ENCODE results near the gene ASB16.
"Not testable (repeated sequence)": the region's sequence is repeated elsewhere in the genome, so short reads cannot be mapped to it uniquely, and the experiment has no call there.

The ASB16 gene, protein sequence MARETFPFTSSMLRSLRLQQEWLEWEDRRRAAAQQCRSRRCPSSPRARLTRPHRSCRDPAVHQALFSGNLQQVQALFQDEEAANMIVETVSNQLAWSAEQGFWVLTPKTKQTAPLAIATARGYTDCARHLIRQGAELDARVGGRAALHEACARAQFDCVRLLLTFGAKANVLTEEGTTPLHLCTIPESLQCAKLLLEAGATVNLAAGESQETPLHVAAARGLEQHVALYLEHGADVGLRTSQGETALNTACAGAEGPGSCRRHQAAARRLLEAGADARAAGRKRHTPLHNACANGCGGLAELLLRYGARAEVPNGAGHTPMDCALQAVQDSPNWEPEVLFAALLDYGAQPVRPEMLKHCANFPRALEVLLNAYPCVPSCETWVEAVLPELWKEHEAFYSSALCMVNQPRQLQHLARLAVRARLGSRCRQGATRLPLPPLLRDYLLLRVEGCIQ

DNA sequence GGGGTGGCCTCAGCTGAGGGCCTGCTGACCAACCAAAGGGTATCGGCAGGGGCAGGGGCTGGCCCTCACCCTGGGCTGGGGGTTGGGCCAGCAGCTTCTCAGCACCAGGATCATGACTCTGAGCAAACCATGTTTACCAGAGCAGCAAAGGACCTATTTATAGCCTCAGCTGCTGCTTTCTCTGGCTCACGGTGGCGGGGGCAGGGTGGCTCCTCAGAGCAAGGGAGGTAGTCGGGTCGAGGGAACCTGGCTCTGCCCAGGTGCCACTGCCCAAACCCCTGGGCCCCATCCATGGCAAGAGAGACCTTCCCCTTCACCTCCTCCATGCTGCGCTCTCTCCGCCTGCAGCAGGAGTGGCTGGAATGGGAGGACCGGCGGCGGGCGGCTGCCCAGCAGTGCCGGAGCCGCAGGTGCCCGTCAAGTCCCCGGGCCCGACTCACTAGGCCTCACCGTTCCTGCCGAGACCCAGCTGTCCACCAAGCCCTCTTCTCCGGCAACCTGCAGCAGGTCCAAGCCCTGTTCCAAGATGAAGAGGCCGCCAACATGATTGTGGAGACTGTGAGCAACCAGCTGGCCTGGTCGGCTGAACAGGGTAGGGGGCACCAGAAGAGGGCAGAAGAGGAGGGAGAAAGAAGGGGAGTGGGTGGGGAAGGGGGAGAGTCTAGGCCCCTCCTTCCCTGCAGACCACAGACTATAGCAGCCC lies at the start of gene ASB16:
TSS of gene ASB16 (plus strand) at position 206 of the 703 bp plus-strand sequence. CDS start at position 292, 86 bp downstream.
- DNase-seq: no peak

DNA sequence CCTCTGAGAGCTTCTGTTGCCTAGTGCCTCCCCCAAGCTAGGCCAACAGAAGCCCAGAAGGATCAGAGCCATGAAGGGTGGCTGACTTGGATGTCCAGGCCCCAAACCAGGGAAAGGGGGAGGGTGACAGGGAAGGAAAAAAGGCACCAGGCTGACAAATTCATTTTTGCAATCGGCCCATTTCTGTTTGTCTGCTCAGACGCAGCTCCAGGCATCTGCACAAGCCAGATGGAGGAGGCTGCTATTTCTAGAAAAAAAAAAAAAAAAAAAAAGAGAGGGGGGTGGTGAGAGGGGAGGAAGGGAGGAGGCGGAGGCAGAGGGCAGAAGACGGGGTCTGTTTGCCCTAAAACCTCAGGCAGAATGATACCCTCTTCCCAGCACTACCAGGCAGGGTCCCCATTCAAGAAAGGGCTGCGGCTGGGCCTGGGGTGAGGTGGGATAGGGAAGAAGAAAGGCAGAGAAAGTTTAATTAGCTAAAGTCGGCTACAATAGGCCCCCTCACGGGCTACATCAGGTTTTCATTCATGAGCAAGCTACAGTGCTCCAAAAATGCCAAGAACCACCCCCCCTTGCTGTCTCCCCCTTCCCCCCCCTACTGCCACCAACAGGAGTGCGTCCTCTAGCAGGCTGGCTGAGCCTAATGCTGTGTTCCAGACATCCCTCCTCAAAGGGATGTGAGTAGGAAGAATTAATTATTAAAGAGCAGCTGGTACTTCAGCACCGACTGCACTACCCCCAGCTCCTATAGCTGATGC lies 49.5 kb upstream of the ASB16 start:
- DNase-seq: no peak

DNA sequence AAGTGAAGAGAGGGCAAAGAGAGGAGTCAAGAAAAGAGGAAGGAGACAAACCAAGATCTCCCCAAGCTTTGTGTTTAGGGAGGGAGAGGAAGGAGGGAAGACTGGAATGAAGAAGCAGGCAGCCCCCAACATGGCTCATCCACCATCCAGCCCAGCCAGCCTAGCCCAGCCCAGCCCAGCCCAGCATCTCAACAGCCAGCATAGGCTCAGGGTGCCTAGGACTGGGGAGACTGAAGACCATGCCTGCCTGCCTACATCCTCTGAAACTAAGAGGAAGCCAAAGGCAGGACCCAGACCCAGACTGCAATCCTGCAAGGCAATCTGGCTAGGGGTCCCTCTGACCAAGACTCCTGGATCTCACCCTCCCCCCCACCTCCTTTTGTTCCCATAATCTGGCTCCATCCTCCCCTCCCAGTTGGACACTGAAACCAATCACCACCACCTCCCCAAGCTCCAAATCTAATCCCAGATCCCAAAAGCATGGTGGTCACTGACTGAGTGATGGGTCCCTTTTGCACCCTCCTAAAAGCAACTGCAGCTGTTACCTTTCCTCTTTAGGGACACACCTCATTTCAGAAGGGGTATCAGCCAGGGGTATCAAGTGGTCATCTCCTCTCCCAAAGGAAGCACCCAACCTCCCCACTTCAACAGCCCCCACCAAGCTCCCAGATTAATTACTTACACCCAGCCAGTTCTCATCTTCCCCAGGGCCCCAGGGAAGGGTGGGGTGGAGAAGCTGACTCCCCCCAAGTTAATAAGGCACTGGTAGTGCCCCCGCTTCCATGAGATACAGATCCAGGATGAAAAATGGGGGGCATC lies 48.3 kb upstream of the ASB16 start:
- no peak for DNase-seq

DNA sequence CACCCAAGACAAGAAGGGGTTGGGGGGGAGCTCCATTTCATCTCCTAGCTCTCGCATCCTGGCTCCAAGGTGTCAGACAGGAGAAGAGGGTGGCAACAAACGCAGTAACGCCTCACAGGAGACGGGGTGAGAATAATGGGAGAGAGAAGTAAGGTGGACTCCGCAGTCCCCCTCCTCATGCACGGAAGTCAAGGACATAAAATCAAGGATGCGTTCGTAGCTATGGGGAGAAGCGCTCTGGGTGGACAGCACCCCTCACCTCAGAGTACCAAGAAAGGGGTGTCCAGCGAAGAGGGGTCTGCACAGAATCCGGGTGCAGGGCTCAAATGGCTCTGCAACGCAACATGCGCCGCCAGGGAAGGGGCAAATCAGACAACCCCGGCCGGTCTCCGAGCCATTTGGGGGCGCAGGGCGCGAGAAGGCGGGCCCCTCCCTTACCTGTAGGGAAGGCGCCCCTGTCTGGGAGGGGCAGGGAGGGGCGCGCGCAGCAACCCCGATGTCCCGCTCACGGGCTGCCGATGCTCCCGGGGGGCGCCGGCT lies 47.6 kb upstream of the ASB16 start:
- DNase-seq: peak in 1 of 2 donors; percentile 32

DNA sequence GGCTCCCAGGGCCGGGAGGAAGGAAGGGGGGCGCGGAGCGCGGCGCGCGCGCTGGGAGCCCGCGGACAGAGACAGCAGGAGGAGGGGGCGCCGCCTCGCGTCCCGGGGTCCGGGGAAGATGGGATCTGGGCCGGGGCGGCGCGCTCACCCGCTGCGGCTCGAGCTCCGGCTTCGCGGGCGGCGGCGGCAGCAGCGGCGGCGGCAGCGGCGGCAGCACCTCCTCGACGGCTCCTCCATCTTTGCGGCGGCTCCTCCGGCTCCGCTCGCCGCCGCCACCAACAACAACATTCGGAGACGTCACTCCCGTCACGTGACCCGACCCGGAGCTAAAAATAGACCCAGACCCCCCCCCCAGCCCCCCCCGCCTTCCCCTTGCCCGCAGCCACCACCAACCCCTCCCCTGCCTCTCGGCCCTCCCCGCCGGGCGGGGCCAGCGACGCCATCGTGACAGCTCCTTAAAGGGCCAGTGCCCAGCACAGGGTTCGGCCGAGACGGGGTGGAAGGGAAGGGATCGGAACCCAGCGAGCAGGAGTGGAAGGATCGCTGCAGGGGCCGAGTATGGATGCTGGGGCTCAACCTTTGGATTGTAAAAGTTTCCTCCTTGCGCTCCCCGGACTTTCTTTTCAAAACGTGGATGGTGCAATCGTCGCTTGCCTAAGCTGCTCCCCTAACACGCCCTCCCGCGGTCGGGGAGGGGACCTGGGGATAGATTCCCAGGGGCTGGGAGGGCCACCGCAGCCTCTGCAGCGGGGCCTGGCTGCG lies 47.0 kb upstream of the ASB16 start, which contains the start of gene HDAC5:
TSS of gene HDAC5 (minus strand) at position 286 of the 762 bp plus-strand sequence. CDS start 6,126 bp downstream, outside the sequence.
- DNase-seq: peak; percentile 96 to 97

DNA sequence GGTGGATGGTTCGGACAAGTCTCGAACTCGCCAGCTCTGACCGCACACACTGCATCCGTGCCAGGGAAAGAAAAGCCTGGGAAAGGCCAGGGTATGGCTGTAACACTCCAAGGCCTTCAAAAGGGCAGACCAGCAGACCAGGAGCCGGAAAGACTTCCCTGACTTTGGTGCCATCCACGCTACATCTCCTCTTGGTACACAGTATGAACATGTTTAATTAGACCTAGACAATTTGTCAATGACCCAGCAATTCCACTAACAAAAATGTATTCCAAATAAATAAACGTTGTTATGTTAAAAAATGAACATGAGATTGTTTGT lies 46.4 kb upstream of the ASB16 start:
- DNase-seq: no peak

DNA sequence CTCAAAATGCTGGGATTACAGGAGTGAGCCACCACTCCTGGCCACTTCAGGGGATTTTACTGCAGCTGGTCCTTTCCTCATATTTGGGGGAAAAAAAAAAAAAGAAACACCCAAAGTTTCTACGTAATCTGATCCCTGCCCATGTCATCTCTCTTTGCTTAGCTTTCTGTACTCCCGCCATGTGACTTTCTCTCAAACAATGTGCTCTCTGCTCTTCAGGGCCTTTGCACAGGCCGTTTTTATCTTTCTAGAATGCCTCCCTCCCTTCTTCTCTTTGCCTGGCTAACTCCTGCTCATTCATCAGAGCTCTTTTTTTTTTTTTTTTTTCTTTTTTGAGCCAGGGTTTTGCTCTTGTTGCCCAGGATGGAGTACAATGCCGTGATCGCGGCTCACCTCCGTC lies 42.1 kb upstream of the ASB16 start:
- DNase-seq: no peak

DNA sequence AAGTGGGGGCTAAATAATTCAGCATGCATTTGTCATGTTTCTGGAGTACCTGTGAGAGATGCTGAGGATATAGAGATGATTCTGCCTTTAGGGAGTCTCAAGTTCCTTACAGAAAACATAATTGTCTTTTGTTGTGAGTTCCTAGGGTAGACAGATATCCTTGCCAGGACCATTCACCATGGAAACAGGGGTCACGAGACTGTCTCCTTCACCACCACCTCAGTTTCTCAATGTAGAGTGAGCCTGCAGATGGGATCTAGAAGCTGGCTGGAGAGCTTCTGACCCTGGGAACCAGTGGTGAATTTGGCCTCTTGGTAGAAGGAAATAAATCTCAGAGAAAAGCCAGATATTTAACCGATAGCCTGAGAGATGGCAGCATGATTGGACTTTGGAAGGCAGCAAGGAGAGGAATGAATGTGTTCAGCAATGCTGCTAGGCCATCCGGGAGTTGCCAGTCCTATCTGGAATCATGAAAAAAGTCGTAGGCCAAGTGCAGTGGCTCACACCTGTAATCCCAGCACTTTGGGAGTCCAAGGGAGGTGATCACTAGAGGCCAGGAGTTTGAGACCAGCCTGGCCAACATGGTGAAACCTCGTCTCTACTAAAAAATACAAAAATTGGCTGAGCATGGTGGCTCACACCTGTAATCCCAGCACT lies 39.7 kb upstream of the ASB16 start:
- DNase-seq: no peak

DNA sequence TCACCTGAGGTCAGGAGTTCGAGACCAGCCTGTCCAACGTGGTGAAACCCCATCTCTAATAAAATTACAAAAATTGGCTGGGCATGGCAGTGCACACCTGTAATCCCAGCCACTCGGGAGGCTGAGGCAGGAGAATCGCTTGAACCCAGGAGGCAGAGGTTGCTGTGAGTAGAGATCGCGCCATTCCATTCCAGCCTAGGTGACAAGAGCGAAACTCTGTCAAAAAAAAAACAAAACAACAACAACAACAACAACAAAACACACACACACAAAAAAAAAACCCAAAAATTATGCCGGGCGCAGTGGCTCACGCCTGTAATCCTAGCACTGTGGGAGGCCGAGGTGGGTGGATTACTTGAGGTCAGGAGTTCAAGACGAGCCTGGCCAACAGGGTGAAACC lies 39.1 kb upstream of the ASB16 start:
- DNase-seq: not testable (repeated sequence)

DNA sequence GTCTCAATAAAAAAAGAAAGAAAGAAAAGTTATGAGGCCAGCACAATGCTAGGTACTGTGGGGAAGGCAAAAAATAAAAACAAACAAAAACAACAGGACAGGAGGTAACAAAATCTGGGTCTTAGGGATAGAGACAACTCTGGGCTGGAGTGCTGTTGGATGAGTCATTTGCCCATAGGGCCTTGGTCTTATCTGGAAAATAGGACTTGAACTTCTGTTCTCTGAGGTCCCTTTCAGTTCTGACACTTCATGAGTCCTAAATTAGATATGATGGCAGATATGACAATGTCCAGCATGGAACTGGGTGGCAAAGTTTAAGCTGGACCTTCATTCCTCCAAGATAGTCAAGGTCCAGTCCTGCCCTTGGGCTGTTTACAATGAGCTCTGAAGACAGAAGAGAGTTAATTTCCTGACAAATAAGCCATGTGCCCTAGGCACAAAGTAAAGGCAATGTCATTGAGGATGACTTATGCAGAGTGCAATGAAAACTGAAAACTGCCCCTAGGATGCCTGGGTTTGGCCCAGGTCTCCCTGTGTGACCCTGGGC lies 38.2 kb upstream of the ASB16 start:
- DNase-seq: no peak

DNA sequence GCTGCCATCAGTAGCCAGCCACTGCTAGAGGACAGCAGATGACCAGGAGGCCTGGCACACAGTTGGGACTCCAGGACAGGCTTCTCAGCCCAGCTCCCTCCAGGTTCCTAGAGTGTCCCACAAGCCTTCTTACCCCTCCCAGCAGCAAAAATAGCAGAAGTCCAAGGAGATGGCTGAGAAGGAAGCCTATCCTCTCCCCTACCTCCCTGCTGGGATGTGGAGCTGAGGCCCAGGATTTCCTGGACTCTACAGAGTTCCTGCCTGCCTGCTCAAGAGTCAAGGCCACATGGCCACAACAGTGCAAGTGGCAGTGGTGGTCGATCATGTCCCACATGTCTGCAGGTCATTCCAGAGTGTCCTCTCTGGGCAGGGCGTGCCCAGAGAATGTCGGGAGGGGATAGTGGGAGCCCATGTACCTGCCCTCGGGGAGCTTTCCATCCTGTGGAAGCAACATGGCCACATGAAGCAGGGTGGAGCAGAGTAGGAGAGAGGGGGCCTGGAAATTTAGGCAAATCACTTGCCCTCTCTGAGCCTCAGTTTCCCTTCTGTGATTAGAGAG lies 36.5 kb upstream of the ASB16 start:
- no peak for DNase-seq

DNA sequence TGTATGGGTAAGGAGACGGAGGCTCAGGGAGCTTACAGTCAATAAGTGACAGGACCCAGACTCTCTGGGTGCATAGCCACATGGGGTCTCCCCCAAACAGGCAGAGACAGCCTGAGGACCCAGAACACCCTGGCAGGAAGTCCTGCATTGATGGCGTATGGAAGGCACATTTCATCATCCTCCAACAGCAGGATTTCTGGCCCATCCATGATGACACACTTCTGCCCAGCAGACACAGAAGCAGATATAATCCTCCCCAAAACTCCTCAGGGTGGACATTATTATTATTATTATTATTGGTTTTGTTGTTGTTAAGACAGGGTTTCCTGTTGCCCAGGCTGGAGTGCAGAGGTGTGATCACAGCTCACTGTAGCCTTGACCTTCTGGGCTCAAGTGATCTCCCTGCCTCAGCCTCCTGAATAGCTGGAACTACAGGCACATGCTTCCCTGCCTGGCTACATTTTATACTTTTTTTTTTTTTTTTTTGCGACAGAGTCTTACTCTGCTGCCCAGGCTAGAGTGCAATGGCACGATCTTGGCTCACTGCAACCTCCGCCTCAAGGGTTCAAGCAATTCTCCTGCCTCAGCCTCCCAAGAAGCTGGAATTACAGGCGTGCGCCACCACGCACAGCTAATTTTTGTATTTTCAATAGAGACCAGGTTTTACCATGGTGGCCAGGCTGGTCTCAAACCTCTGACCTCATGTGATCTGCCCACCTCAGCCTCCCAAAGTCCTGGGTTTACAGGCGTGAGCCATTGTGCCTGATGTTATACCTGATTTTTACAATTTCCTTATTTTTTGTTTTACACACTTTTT lies 35.5 kb upstream of the ASB16 start:
- DNase-seq: no peak

DNA sequence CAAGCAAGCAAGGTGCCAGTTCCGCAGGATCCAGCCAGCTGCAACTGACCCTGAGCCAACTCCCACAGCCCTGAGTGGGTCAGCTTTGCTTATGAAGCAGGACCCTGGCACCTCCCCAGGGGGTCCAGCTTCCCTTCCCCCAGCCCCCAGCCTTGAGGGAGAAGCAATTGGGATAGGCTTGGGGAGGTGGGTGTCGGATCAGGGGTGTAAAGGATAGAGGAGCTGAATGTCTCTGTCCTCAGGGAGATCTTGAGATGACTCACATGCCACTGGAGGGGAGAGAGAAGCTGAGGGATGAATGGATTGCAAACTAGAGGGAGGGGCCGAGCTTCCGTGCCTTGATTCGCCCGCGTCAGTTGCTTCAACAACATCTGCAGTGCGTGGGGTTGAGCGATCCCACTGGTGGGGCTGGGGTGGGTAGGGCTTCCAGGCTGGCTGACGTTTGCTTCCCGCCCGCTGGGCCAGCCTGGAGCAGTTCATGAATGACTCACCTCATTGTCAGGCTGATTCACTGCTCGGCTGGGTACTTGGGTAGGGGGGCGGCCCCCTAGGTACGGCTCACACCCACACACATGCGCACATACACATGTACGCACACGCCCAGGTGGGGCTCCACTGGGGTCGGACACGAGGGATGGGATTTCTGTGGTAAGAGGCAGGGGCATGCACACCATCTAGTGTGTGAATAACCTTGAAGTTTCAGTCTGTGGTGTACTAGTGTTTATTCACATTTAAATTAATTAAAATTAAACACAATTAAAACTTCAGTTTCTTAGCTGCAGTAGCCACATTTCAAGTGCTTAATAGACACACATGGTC lies 32.4 kb upstream of the ASB16 start:
- DNase-seq: peak; percentile 73 to 82

DNA sequence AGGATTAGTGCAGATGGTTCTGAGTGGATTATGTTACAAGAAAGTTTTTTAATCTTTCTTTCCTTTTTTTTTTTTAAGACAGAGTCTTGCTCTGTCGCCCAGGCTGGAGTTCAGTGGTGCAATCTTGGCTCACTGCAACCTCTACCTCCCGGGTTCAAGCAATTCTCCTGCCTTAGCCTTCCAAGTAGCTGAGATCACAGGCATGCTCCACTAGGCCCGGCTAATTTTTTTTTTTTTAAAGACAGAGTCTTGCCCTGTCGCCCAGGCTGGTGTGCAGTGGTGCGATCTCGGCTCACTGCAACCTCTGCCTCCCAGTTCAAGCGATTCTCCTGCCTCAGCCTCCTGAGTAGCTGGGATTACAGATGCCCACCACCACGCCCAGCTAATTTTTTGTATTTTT lies 26.6 kb upstream of the ASB16 start:
- not testable (repeated sequence) for DNase-seq

DNA sequence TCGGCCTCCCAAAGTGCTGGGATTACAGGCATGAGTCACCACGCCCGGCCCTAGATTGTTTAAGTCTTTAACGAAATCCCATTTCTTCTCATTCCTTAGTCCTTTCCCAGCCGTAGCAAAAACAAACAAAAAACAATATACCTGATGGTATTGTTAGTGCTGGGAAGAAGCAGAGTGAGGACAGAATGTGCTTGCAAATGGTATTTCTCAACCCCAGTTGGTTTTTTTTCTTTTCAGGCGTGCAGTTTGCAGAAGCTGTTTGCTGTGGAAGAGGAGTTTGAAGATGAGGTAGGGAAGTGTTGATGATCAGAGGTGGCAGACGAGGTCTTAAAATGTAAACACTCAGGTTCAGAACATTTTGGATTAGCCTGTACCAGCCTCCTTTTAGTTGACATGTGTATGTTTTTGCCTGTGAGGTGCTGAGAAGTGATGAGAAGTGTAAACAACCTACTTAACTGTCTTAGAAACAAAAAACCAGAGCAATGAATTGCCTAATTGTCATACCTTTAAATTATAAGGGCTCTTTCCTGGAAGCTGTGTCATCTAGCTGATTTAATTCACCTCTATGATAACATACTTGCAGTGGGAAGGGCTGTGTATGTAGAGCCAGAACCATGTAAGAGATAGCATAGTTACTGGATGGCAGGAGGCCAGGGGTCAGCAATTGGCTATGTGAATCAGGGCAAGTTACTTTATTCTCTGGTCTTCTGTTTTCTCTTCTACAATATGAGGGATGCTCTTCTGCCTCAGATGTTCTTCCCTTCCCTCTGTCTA lies 25.4 kb upstream of the ASB16 start:
- DNase-seq: no peak

DNA sequence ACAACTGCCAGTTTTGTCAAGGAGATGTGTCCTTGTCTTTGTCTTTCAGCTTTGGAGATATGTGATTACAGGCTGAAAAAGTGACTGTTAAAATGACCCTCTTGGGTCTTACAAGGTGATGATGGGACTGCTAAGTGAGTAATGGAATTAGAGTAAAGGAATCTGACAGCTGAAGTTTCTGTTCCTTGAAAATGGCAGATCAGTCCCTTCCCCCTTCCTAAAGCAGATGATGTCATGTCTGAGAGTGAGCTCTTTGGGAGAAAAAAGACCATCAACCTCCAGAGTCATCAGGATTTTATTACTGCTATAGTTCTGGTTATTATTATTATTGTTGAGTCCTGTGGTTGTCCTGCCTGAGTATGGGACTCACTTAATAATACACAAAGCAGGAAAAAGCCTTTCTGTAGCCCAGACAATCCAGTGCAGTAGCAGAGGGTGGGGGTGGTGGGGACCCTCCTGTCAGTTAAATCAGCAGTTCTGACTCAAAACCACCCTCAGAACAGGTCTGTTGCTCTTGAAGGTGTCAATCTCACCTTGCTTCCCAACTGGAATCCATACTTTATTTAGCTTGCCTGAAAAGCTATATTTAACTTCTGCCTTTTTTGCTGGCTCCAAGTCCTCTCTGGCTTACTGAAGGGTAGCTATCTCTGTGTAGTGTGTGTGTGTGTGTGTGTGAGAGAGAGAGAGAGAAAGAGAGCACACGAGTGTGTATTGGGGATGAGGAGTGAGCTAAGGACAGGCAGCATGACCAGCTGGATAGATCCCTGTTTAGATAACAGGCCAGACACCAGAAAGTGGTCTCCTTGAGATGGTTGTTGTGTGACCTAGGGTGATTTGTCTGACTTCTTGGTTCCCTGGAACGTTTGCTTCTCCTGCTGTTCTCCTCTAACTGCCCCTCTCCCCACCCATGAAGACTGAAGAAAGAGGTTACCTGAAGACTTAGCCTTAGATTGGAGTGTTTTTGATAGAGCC lies 23.8 kb upstream of the ASB16 start:
- no peak for DNase-seq

Data from activated CD4-positive, alpha-beta T cell treated with anti-CD3 and anti-CD28 coated beads for 4 hours (primary cell).